Stimulated activated naive CD8-positive, alpha-beta T cell treated with anti-CD3 and anti-CD28 coated beads, Interleukin-15, Interleukin-2, amounts not matched to agents 100 U/mL and 50 U/mL, for 24 hours (primary cell): ENCODE data around the gene SMG7.
"Not testable (repeated sequence)": the region's sequence is repeated elsewhere in the genome, so short reads cannot be mapped to it uniquely, and the experiment has no call there.

ENCODE experiments used
- ATAC-seq: fragments of 150-1000 bp; cut with Tn5 transposase; one replicate; pipeline ENCODE4 v1.10.0; 2021
- DNase-seq: peaks from one replicate; pipeline ENCODE4 v3.0.0; 2021

Gene SMG7

GRCh38 chr1:183472488-183473216 lies at the start of gene SMG7:
Gene SMG7, plus strand, starts transcription at chr1:183472499. Its CDS starts 122 bp downstream, at chr1:183472621.
- ATAC-seq (no peak), DNase-seq (peak; percentile 55)

- no peak for ATAC-seq
- no peak for DNase-seq
These were observed 48.8 kb upstream of the SMG7 start for GRCh38 chr1:183423541-183423940.

- DNase-seq, result no peak
- ATAC-seq, result no peak
These were observed 47.6 kb upstream of the SMG7 start for GRCh38 chr1:183424691-183425090.

- DNase-seq, result not testable (repeated sequence)
These were observed 44.7 kb upstream of the SMG7 start for GRCh38 chr1:183427591-183427990.

GRCh38 chr1:183431840-183432547 lies 40.3 kb upstream of the SMG7 start:
- ATAC-seq, result no peak
- no peak for DNase-seq

More at GRCh38 chr1:183427591-183427990, 44.7 kb upstream of the SMG7 start:
- ATAC-seq, result not testable (repeated sequence)

GRCh38 chr1:183432548-183432875 lies 39.8 kb upstream of the SMG7 start:
- ATAC-seq, result no peak

GRCh38 chr1:183433703-183434102 lies 38.6 kb upstream of the SMG7 start:
- no peak for ATAC-seq
- no peak for DNase-seq

More at GRCh38 chr1:183432548-183432875, 39.8 kb upstream of the SMG7 start:
- DNase-seq, result no peak

GRCh38 chr1:183435497-183435896 lies 36.8 kb upstream of the SMG7 start:
- ATAC-seq, result no peak
- DNase-seq, result no peak

GRCh38 chr1:183438060-183438459 lies 34.2 kb upstream of the SMG7 start:
- no peak for ATAC-seq
- no peak for DNase-seq

- DNase-seq, result no peak
- no peak for ATAC-seq
These were observed 29.3 kb upstream of the SMG7 start for GRCh38 chr1:183443011-183443410.

- DNase-seq (no peak), ATAC-seq (no peak)
These were observed 28.8 kb upstream of the SMG7 start for GRCh38 chr1:183443466-183443865.

GRCh38 chr1:183444243-183444642 lies 28.1 kb upstream of the SMG7 start:
- no peak for ATAC-seq
- DNase-seq, result no peak

GRCh38 chr1:183449223-183449770 lies 23.0 kb upstream of the SMG7 start:
- DNase-seq (no peak), ATAC-seq (no peak)

- DNase-seq (no peak), ATAC-seq (no peak)
These were observed 22.2 kb upstream of the SMG7 start for GRCh38 chr1:183450093-183450492.

GRCh38 chr1:183454377-183454776 lies 17.9 kb upstream of the SMG7 start:
- no peak for ATAC-seq
- DNase-seq, result no peak

- DNase-seq (no peak), ATAC-seq (no peak)
These were observed 15.5 kb upstream of the SMG7 start for GRCh38 chr1:183456826-183457225.

GRCh38 chr1:183457449-183457848 lies 14.8 kb upstream of the SMG7 start:
- no peak for DNase-seq
- no peak for ATAC-seq

- ATAC-seq (no peak), DNase-seq (no peak)
These were observed 11.7 kb upstream of the SMG7 start for GRCh38 chr1:183460596-183460995.

GRCh38 chr1:183461350-183461749 lies 10.9 kb upstream of the SMG7 start:
- DNase-seq (no peak), ATAC-seq (no peak)

GRCh38 chr1:183463566-183463965 lies 8.7 kb upstream of the SMG7 start:
- no peak for ATAC-seq
- DNase-seq, result no peak

- ATAC-seq, result no peak
- no peak for DNase-seq
These were observed 5.5 kb upstream of the SMG7 start for GRCh38 chr1:183466781-183467180.

GRCh38 chr1:183467687-183468086 lies 4.6 kb upstream of the SMG7 start:
- DNase-seq (no peak), ATAC-seq (no peak)

GRCh38 chr1:183470147-183470960 lies 1.9 kb upstream of the SMG7 start:
- DNase-seq (peak; percentile 92), ATAC-seq (peak; percentile 47)
